ENCODE data around the gene SSR1. TPM values are rescaled to one million over a fixed set of nuclear protein-coding genes. Genes with fewer than 3 reads are reported as not detected.
A peak's percentile ranks its signal among the peaks of the same experiment; 100 is the strongest.
"Not testable (repeated sequence)": the region's sequence is repeated elsewhere in the genome, so short reads cannot be mapped to it uniquely, and the experiment has no call there.

Gene SSR1
- total RNA-seq, 4 donors from 2014 or later = 34.2 to 61.4 (median 46.0) TPM

DNA sequence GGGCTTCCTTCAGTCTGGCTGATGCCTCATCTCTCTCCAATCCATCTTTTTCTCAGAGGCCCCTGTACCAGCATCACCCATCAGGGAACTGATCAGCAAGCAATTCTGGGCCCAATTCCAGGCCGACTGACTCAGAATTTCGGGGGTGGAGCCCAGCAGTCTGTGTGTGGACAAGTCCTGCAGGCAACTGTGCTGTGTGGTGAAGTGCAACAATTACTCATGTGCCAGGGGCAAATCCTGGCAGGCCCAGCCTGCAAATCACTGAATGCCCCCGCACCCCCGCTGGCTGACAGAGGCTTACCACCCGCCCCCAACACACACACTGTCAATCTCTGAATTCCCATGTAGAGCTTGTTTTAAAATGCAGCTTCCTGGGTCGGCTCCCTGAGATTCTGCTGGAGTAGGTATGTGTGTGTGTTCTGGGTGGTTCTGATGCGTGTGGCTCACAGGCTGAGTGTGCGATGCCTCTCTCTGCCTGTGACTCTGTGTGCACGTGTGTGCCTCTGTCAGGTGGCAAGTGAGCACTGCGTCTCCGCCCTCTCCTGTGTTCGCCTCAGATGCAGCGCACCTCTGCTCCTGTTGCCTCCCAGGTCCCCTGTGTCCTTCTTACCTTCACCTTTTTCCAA is 45.4 kb downstream of the SSR1 start:
- Histone ChIP-seq H3K27me3 (no peaks in the 10 kb centered on the region), H3K4me1 (no peaks in the 10 kb centered on the region), H3K9me3 (peaks cover 0 to 8% (median 0%) of the 10 kb centered on the region in 3 donors), H3K27ac (no peak overlapping the region), H3K36me3 (no peaks in the 10 kb centered on the region), H3K4me3 (no peak overlapping the region)
- ATAC-seq = peak; percentile 54
- 62 to 64% methylated on average over 7 to 8 of the region's 13 CpGs for WGBS, 2 donors (ENCODE audit: low coverage in 1 of 2)
- TF ChIP-seq CTCF (IDR thresholded peaks at IDR 0.05) = no peak
- no peak for TF ChIP-seq POLR2AphosphoS5 (IDR thresholded peaks at IDR 0.05)
- no peak for TF ChIP-seq POLR2A (IDR thresholded peaks at IDR 0.05)
- TF ChIP-seq EP300 (IDR thresholded peaks at IDR 0.05) = no peak

GRCh38 chr6:7267071-7267465 is 45.9 kb downstream of the SSR1 start:
- no peak overlapping the region for H3K27ac ChIP-seq
- no peak overlapping the region for H3K4me3 ChIP-seq
- H3K36me3 ChIP-seq = no peaks in the 10 kb centered on the region
- no peaks in the 10 kb centered on the region for H3K27me3 ChIP-seq
- ATAC-seq = no peak
- WGBS, 2 donors (ENCODE audit: low coverage in 1 of 2) = no CpG with 5 or more reads among the region's 8 CpGs
- H3K4me1 ChIP-seq = peaks cover 0 to under 1% (median 0%) of the 10 kb centered on the region in 3 donors
- peaks cover 0 to 8% (median 0%) of the 10 kb centered on the region in 3 donors for H3K9me3 ChIP-seq
- TF ChIP-seq EP300 (IDR thresholded peaks at IDR 0.05) = no peak
- TF ChIP-seq POLR2AphosphoS5 (IDR thresholded peaks at IDR 0.05) = no peak
- TF ChIP-seq CTCF (IDR thresholded peaks at IDR 0.05) = no peak
- TF ChIP-seq POLR2A (IDR thresholded peaks at IDR 0.05) = no peak

GRCh38 chr6:7265385-7265726 is 47.6 kb downstream of the SSR1 start:
- H3K4me3 ChIP-seq, H3K36me3 ChIP-seq, H3K27me3 ChIP-seq, H3K27ac ChIP-seq, ATAC-seq, H3K9me3 ChIP-seq: not testable (repeated sequence)
- 97 to 100% methylated on average over 6 to 7 of the region's 7 CpGs for WGBS, 2 donors (ENCODE audit: low coverage in 1 of 2)
- H3K4me1 ChIP-seq = peaks cover 0 to 15% (median 6%) of the 10 kb centered on the region in 3 donors

- 81 to 93% methylated on average over 7 to 10 of the region's 17 CpGs for WGBS, 2 donors (ENCODE audit: low coverage in 1 of 2)
- H3K27me3 ChIP-seq = no peaks in the 10 kb centered on the region
- ATAC-seq = no peak
- H3K36me3 ChIP-seq = no peaks in the 10 kb centered on the region
- TF ChIP-seq POLR2A (IDR thresholded peaks at IDR 0.05) (no peak), EP300 (IDR thresholded peaks at IDR 0.05) (no peak), CTCF (IDR thresholded peaks at IDR 0.05) (no peak), POLR2AphosphoS5 (IDR thresholded peaks at IDR 0.05) (no peak)
- peaks cover 0 to 8% (median 0%) of the 10 kb centered on the region in 3 donors for H3K9me3 ChIP-seq
- no peak overlapping the region for H3K27ac ChIP-seq
- peaks cover 0 to 18% (median 6%) of the 10 kb centered on the region in 3 donors for H3K4me1 ChIP-seq
- H3K4me3 ChIP-seq = no peak overlapping the region
Observed at GRCh38 chr6:7264686-7265384, 48.2 kb downstream of the SSR1 start.

DNA sequence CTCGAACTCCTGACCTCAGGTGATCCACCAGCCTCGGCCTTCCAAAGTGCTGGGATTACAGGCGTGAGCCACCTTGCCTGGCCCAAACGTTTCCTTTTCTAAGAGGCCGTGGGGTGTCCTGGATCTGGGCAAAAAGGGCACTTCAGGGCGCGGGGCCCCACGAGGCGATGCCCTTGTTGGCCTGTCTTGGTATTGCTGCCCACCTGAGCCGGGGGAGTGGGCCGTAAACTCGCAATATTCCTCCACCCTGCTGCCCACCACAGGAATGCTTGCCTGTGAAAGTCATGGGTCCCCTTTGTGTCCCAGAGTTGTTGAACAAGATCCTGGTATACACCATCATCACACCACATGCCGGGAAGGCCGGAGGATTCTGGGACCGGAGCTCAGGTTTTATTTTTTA is 49.0 kb downstream of the SSR1 start:
- no peak overlapping the region for H3K4me3 ChIP-seq
- H3K27me3 ChIP-seq = no peaks in the 10 kb centered on the region
- peaks cover 0 to 8% (median 0%) of the 10 kb centered on the region in 3 donors for H3K9me3 ChIP-seq
- H3K27ac ChIP-seq = no peak overlapping the region
- H3K36me3 ChIP-seq = no peaks in the 10 kb centered on the region
- no peak for ATAC-seq
- TF ChIP-seq POLR2AphosphoS5 (IDR thresholded peaks at IDR 0.05) (no peak), POLR2A (IDR thresholded peaks at IDR 0.05) (no peak), CTCF (IDR thresholded peaks at IDR 0.05) (no peak), EP300 (IDR thresholded peaks at IDR 0.05) (no peak)
- 100% methylated on average over 3 of the region's 15 CpGs; no CpG with 5 or more reads in 1 of the 2 donors for WGBS, 2 donors (ENCODE audit: low coverage in 1 of 2)
- peaks cover 0 to 18% (median 6%) of the 10 kb centered on the region in 3 donors for H3K4me1 ChIP-seq

DNA sequence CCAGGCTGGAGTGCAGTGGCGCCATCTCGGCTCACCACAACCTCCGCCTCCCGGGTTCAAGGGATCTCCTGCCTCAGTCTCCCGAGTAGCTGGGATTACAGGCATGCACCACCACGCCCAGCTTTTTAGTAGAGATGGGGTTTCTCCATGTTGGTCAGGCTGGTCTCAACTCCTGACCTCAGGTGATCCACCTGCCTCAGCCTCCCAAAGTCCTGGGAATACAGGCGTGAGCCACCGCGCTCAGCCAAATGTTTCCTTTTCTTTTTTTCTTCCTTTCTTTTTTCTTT is 49.5 kb downstream of the SSR1 start:
- ATAC-seq, H3K4me3 ChIP-seq, H3K36me3 ChIP-seq, H3K27me3 ChIP-seq, H3K27ac ChIP-seq, H3K9me3 ChIP-seq: not testable (repeated sequence)
- H3K4me1 ChIP-seq = peaks cover 0 to 18% (median 6%) of the 10 kb centered on the region in 3 donors
- 100% methylated on average over 5 of the region's 9 CpGs; no CpG with 5 or more reads in 1 of the 2 donors for WGBS, 2 donors (ENCODE audit: low coverage in 1 of 2)
